HG03571 (cell line): Measurements from ENCODE around the gene GALNT12.

Experiments used
- ATAC-seq: cut with Tn5 transposase; IDR thresholded peaks from one replicate; pipeline ENCODE4 v1.9.1; 2021; ENCODE audit not compliant: unreplicated experiment

The GALNT12 gene

DNA sequence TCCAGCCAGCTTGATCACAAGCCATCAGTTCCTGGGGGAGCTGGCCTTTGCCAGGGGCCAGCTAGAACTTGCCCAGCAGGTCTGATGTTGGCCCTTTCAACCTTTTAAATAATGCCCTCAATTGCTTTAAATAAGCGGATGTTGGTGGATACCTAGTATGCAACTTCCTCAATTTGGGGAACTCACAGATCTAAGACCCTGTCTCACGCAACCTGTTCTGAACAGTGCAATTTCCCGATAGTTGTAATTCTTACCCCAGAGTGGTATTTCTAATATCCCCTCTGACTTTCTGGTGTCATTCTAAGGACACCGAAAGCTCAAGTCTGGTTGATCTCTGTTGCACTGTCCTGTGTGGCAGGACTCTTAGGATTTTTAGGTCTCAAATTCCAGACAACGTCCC, 23.1 kb downstream of the GALNT12 start:
- ATAC-seq, result no peak

DNA sequence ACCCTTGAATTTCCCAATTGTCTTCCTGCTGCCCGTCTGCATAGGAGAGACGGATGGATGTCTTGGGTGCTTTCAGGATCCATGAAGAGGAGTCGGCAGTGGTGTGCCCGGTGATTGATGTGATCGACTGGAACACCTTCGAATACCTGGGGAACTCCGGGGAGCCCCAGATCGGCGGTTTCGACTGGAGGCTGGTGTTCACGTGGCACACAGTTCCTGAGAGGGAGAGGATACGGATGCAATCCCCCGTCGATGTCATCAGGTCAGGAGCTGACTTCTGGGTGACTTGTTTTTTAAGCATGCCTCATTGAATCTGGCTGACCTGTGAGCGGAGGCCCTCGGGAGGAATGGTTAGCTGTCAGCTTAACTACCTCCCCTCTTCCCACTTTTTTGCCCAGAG, 24.2 kb downstream of the GALNT12 start:
- ATAC-seq, result no peak

DNA sequence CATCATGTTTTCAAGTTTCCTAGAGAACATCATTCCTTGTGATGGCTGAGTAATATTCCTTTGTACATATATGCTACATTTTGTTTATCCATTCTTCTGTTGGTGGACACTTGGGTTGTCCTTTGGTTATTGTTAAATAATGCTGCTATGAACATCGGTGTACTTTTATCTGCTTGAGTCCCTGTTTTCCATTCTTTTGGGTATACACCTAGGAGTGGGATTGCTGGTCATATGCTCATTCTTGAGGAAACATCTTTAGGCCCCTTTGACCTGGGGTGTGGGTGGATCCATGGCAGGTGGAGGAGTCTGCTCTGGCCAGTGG, 25.3 kb downstream of the GALNT12 start:
- ATAC-seq, result no peak

DNA sequence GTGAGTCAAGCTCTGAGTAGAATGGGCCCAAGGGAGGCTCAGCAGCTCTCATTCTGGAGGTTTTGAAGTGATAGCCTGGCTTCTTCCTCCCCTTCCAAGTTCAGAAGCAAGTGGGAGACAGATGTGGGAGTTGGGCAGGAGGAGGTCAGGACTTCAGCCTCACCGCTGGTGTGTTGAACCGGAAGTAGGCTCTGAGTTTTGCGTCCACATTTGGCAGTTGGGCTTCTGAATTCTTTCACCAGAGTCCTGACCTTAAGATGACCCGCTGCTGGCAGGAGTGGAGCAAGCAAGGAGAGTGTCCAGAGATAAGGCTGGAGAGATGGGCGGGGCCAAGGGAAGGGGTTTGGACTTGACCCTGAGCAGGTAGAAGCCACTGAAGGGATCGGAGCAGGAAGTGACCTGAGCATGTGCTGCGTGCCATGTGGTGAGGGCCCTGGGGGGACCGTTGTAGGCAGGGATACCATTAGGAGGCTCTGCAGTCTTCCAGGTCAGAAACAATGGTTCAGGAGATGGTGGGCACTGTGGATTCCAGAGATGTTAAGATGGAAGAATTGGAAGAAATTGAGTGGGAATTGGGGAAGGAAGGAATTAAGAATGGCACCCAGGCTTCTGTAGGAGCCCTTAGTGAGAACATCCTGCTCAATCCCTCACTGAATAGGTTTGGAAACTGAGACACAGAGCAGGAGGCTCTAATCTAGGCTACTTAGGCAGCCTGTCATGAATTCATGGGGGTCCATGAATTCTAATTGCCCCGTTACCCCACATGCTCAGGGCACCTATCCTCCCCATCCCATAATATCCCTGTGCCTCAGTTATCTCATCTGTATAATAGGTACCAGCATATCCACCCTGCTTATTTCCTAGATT, 25.9 kb downstream of the GALNT12 start:
- no peak for ATAC-seq

DNA sequence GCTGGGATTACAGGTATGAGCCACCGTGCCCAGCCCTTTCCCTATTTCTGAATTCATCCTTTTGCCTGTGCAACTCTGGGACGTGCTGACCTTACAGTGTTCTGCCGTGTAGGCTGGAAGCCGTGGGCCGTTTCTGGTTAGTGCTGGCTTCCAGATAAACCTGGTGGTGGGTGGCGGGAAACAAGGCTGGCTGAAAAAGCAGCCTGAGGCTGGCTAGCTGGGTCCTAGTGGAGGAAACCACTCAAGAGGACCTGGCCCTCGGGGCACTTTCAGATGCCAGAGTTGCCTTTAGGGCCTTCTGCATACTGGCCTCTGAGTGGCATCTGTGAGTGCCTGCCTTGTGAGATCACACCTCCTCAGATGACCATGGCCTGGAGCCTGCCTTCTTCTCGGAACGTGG, 26.9 kb downstream of the GALNT12 start:
- ATAC-seq, result no peak

DNA sequence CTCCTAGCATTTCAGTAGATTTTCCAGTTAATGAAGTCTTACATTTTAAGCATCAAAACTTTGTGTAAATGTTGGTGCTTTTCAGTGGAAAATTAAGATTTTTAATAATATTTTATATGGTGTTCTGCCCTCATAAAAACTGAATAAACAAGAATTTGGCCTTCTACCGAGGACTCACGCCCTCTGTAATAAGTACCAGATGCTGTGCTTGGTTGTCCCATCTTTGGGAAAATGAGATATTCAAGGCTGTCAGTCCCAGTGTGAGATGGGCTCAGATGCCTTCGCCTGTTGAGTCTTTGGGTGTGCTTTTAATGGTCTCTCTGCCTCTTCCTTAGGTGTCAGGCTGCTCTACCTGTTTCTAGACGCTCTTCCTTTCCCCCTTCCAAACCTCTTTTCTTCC, 28.7 kb downstream of the GALNT12 start:
- ATAC-seq, result no peak

DNA sequence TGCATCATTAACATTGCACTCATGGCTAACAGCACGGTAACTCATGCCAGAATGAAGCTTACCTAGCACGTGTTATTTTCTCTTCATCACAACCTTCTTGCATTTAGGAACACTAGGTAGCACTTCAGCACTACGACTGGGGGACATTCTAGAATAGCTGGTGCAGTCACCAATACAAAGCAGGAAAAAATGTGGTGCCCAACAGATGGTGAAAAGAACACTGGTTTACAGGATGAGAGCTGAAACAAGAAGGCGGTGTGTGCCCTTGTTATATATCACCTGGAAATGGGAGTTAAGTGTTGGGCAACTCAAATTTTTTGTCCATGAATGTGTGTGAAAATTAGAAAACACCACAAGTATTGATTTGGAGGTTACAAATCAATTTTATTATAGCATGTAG, 30.0 kb downstream of the GALNT12 start:
- ATAC-seq, result no peak

DNA sequence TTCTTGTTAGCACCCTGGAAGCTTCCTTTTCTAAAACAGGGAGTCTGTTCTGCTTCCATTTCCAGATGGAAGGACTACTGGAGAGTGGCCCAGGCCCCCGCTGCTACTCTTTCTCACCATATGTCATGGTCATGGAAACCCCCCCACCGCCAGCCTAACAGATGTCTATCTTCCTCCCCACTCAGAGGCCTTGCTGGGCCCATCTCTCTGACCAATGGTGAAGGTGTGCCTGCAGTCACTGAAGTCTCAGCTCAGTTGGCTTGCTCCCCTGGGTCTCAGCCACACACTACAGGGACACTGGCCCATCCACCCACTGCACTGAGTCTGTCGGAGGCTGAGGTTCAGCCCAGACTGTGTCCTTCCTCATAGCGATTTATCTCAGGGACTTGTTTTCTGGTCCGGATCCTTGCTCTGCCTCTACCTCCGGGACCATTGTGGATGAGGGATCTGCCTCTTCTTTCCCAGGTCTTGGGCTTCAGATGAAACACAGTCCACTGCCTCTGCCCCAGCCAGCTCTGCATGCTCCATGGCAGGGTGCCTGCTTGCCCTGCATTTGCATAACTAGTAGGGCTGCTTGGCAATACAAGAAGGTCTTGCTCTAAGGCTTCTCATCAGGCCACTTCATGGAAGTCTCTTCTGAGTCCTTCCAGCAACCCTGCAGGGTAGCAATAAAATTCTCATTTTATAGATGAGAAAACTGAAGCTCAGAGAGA, 30.8 kb downstream of the GALNT12 start:
- no peak for ATAC-seq

DNA sequence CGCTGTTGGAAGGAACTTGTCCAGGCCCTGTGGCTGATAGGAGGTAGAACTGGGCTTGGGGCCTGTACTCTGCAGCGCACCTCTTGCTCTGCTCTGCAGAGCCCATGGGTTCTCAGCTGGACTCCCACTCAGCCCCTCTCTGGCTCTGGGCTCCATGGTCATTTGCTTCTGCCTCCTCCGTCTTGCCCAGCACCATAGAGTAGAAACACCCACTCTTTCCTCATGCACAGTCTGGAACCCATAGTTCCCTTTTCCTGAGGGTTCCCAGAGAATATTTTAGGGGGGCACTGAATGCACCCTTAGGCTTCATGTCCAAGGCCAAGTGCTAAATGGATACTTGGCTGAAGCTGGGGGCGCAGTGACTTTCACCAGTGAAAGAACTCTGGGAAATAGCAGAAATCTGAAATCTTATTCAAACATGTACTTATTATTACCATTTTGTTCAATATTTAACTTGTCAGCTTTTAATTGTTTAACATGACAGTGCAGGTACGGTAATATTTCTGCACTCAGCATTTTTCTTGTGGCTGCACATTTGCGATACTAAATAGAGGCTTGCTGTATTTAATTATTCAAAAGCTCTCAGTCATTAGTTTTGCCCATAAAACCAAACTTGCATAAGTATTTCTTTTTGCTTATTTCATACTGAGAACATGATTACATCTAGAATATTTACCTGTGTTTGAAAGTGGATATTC, 31.5 kb downstream of the GALNT12 start:
- ATAC-seq, result no peak

DNA sequence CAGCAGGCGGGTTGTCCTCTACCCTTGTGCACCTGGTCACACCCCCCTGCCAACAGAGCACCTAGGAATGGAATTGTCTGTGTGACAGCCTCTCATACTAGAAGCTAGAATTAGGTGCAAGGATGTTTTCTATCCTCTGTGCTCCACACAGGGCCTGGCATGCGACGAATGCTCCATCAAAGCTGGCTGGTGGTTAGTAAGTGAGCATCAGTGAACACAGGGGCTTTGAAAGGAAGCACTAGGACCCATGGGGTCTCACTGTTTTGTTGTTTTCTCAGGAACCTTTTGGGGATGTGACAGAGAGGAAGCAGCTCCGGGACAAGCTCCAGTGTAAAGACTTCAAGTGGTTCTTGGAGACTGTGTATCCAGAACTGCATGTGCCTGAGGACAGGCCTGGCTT, 32.3 kb downstream of the GALNT12 start:
- ATAC-seq, result no peak

DNA sequence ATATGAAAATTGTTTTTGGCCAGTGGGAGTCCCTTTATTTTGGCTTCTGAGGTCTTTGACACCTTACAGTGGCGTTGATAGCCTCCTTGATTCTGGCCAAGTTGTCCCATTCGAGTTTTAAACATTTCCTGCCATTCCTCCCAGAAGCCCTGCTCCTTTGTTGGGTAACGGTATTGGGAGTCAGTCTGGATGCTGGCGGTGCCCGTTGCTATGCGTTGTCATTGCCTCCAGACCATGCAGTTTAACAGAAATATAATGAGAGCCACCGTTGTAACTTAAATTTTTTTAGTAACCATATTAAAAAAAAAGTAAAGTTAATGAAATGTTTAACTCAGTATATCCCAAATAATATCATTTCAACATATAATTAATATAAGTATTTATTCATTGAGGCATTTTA, 35.0 kb downstream of the GALNT12 start:
- ATAC-seq, result no peak

DNA sequence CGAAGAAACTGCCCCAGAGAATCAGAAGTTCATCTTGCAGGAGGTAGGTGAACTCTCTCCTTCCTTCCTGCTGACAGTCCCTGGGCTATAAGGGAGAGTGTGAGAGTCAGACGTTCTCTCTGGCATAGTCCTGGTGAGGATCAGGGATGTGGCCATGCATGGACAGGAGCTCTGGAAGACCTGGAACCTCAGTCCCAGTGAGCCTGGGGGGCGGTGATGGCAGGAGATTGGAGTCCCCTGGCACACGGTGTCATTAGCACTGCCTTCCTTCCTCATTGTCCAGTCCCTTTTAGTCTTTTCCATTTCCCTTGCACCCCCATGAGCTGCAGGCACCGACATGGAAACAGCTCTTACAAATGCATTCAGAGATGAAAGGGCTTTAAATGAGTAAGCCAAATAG, 38.6 kb downstream of the GALNT12 start:
- no peak for ATAC-seq

DNA sequence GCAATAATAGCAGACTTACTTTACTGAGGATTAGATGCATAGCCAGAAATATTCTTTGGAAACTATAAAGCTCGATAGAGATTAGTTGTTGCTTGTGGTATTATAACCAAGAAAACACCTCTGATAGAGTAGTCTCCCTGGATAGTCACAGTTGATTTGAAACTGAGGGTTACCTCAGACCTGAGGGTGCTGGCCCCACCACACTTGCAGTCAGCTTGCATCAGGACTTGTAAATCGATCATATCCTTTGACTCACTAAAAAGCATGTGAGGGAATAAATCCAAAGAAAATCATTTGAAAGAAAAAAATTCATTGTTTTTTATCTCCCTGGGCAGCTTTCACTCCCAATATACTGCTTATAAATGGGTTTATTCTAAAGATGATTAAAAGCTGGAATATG, 39.4 kb downstream of the GALNT12 start:
- ATAC-seq, result no peak

DNA sequence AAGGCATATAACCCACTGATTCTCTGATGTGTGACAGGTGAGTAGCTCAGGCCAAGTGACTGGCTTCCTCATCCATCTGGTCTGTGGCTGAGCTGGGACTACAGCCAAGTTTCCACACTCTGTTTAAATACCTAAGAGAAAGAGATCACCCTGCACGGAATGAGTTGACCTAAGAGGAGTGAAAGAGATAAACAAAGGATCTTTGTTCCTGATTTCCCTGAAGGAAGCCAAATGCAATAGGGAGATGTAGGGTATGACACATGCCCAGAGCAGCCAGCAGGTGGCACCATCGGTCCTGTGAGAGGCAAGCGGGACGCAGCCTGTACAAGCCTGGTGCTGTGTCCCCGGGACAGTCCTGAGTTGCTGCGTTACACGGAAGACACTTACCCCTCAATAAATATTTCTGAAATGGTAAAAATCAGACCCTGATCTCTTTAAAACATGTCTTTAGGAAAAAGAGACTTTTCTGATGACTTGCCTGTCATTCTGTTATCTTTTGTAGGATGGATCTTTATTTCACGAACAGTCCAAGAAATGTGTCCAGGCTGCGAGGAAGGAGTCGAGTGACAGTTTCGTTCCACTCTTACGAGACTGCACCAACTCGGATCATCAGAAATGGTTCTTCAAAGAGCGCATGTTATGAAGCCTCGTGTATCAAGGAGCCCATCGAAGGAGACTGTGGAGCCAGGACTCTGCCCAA, 41.1 kb downstream of the GALNT12 start:
- no peak for ATAC-seq

DNA sequence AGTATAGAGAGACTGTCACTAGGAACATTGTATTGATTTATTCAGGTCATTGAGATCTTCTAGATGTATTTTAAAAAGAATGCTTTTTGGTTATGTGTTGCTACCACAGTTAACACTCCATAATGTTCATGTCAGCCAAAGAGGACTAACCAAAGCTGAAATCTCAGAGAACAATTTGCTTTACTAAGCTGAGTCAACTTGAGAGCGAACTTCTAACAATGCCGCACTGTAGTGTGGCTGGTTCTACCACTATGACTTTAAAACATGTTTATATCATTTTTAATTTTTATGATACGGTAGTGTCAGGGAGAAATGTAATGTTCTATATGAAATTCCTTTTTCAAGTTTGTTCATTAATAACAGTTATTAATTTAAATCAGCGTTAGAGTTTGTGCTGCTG, 42.1 kb downstream of the GALNT12 start:
- ATAC-seq, result no peak

DNA sequence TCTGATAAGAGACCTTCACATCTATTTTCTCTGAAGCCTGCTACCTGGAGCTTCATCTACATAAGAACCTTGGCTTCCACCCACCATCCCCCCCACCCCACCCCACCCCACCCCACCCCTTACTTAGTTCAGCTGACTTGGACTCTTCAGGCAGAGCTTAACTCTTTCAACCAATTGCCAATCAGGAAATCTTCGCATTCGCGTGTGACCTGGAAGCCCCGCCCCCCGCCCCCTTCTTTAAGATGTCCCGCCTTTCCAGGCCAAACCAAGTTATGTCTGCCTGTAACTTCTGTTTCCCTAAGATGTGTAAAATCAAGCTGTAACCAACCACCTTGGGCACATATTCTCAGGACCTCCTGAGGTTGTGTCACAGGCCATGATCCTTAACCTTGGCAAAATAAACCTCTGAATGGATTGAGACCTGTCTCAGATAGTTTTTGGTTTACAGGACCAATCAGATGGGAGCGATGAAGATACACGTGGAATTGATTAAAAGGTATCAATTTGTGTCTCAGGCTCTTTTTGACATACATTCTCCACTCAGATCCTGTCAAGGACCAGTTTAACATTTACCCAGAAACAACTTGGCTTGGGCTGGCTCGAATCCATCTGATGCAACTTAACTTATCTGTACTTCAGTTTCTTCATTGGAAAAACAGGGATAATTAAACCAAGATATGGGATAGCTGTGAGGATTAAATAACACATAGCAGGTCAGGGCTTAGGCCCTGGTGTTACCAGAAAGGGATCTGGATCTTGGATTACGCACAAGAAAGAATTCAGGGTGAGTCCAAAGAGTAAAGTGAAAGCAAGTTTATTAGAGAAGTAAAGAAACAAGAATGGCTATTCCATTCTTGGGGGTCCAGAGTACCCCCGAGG, 43.6 kb downstream of the GALNT12 start:
- no peak for ATAC-seq

DNA sequence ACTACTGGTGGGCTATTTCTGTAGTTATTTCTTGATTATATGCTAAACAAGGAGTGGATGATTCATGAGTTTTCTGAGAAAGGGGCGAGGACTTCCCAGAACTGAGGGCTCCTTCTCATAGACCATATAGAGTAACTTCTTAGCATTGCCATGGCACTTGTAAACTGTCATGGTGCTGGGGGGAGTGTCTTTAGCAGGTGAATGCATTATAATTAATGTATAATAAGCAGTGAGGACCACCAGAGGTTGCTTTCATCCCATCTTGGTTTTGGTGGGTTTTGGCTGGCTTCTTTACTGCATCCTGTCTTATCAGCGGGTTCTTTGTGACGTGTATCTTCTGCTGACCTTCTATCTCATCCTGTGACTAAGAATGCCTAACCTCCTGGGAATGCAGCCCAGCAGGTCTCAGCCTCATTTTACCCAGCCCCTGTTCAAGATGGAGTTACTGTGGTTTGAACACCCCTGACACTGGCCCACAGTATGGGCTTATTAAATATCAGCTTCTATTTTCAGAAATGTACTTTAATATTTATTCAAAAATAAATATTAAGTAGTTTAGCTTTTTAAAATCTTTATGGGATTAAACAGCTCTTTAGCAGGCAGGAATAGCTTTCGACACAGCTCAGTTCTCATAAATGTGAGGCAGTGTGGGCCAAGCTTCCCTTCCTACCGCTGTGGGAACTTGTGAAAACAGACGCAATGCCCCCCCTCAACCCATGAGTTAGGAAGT, 44.4 kb downstream of the GALNT12 start:
- no peak for ATAC-seq

DNA sequence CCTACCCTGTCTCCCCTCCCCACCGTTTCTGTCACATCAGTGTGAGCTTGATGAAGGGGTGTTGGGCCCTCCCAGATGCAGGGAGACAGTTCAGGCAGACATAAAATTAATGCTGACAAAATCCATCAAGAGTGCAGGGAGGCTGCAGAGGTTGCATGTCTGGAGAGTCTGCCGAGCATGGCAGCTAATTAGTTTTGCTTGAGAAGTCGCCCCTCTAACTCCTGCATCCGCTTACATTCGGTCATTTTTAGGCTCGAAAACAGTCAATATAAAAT, 44.9 kb downstream of the GALNT12 start:
- ATAC-seq, result no peak

DNA sequence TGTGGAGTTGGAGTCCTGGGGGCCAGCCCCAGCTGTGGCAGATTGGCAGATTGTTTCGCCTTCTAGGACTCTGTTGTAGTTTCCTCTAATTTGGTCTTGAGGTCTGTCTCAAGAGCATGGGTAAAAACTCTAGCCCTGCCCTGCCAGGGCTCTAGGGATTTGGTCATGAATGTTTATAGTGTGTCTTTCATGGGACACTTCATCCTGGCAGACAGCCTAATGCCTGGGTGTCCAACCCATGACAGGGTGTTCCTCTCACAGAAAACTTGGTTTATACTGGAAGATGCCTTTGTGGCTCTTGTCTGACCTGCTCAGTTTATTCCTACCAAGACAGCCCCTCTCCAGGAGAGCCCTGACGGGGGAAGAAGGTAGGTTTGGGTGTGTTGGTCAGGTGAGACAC, 45.5 kb downstream of the GALNT12 start:
- ATAC-seq, result no peak

DNA sequence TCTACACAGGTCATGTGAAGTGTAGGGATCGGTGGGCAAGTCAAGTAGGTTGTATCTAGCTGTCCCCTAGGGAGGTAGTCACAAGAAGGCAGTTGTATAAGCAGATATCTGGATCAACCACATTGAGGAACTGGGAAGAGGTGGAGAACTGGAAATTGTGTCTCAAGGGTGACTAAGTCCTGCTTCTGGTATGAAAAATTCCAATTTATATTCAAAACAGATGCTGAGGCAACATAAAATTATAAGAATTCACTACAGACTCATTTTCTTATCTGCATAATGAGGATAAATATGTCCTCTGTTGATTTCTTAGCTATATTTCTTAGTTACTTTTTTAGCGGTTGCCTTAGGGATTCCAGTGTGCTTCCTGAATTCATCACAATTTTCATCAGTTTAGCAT, 46.8 kb downstream of the GALNT12 start:
- ATAC-seq, result no peak
